Heart right ventricle (tissue), 16 donors: ENCODE data around the gene STAG1. TPM values are rescaled to one million over a fixed set of nuclear protein-coding genes. Genes with fewer than 3 reads are reported as not detected.

Experiments
- ATAC-seq, 8 donors: fragments of 200-7000 bp; cut with Tn5 transposase; one replicate each; pipeline ENCODE4 v1.9.1; 2020; ENCODE audit warnings: mild to moderate bottlenecking in 8 of 8, moderate library complexity in 8 of 8, moderate number of reproducible peaks in 1 of 8
- DNase-seq, 2 donors: peaks; one replicate each; pipeline ENCODE4 v3.0.0-alpha.2; 2020
- H3K27ac ChIP-seq, 10 donors: fragments of 200-600 bp; sonication (generic) in 2 of 10; one replicate each; pipeline versions ENCODE4 v1.5.0 to v1.8.0; 2020 to 2022; ENCODE audit warnings: mild to moderate bottlenecking in 3 of 10
- H3K27me3 ChIP-seq, 7 donors: fragments of 200-600 bp; one replicate each; pipeline ENCODE4 v1.8.0; 2021 to 2022; ENCODE audit warnings: mild to moderate bottlenecking in 2 of 7
- H3K36me3 ChIP-seq, 9 donors: fragments of 200-600 bp; sonication (generic) in 1 of 9; one replicate each; pipeline versions ENCODE4 v1.5.0 to v1.8.0; 2020 to 2022; ENCODE audit warnings: mild to moderate bottlenecking in 2 of 9
- H3K4me1 ChIP-seq, 9 donors: fragments of 200-600 bp; sonication (generic) in 1 of 9; one replicate each; pipeline versions ENCODE4 v1.5.0 to v1.8.0; 2020 to 2022; ENCODE audit warnings: mild to moderate bottlenecking in 4 of 9
- H3K4me3 ChIP-seq, 10 donors: fragments of 200-600 bp; sonication (generic) in 2 of 10; one replicate each; pipeline versions ENCODE4 v1.5.0 to v1.8.0; 2020 to 2022; ENCODE audit warnings: mild to moderate bottlenecking in 7 of 10, moderate library complexity in 2 of 10
- H3K9me3 ChIP-seq, 11 donors: fragments of 200-600 bp in 10 of 11; sonication (generic) in 2 of 11; one replicate each; pipeline versions ENCODE4 v1.5.0 to v1.8.0; 2013 to 2022; ENCODE audit warnings: mild to moderate bottlenecking in 2 of 11, control low read depth in 1 of 11, moderate library complexity in 1 of 11
- CTCF ChIP-seq, 9 donors: fragments of 200-600 bp; sonication (generic) in 2 of 9; IDR thresholded peaks; one replicate each; pipeline versions ENCODE4 v1.5.0 to v1.8.0; 2021 to 2022; ENCODE audit warnings: antibody characterized with exemption in 9 of 9, mild to moderate bottlenecking in 5 of 9, moderate library complexity in 1 of 9
- WGBS, 2 donors: extraction: QIAGEN DNeasy Blood & Tissue Kit; methylation state at CpG; one replicate each; pipeline ENCODE4 v1.1.7; 2013; ENCODE audit warnings: inconsistent platforms in 1 of 2; 5-methylcytosine and 5-hydroxymethylcytosine counted together
- intact Hi-C, 10 donors: fragments of 100-400 bp; cut with DNase I; formaldehyde crosslinking; loops; one replicate each; pipeline versions ENCODE4 v1.11.1 to v1.14.2; 2022
- polyA plus RNA-seq, 2 donors: library from polyadenylated mRNA; stranded (reverse); fragments of 200-250 nt; gene quantifications; one replicate each; pipeline ENCODE4 v1.2.3, GENCODE V29; 2013
- total RNA-seq, 10 donors: library from RNA; stranded (reverse); fragmentation: NEBNext Ultra II Directional in 3 of 10; extraction: Animal tissue kit (Norgen Biotek cat#: 25700) in 3 of 10; gene quantifications; one replicate each; pipeline versions ENCODE4 v1.2.1 to v1.2.4, GENCODE V29; 2021 to 2023
- donor health status: Arrhythmogenic right ventricular cardiomyopathy.
- donor health status: ischemic (EF 13 %, LVEDD 7.1; RV severe dilation, severe dysfunction).
- donor health status: healthy with polysubstance abuse.
- donor health status: DM: no; HTN: yes; CAD: no.
- donor health status: DM: no; HTN: no; CAD: no.
- donor health status: ischemic (EF 25% LVEDD 6.9; RV normal size, moderate dysfunction).
- donor health status: ischemic (EF 25% LVEDD 5.7; RV mildly dilated, moderate dysfunction).
- donor health status: healthy.
- donor health status: DM: yes; HTN: yes; CAD: no.
- donor health status: Ischemic cardiomyopathy.
- donor health status: ischemic (EF 35%, LVEDD 5.7; RV mildly dilated, moderate dysfunction).
- donor health status: nonischemic (EF 11% LVEDD 7.7; RV severe dilation, severe dysfunction).
- donor health status: DM: yes; HTN: yes; CAD: no.
- donor health status: PGD.
- donor health status: ischemic (EF 29% LVEDD 5.4; RV normal size, mild dysfunction).
- donor health status: nonischemic (EF 23%, LVEDD 6.1; RV moderate dilation, normal function).

STAG1 gene
- total and polyA plus RNA-seq, 12 donors, result 8.0 to 27.6 (median 19.6) TPM

GRCh38 chr3:136291302-136291701 is 460.9 kb downstream of the STAG1 start:
- no peak overlapping the region for H3K4me3 ChIP-seq
- DNase-seq, result no peak
- H3K27ac ChIP-seq, result no peak overlapping the region
- H3K27me3 ChIP-seq, result no peaks in the 10 kb centered on the region
- no peaks in the 10 kb centered on the region for H3K4me1 ChIP-seq
- 81 to 86% methylated on average over 5 of the region's 5 CpGs for WGBS, 2 donors
- H3K9me3 ChIP-seq, result no peaks in the 10 kb centered on the region
- no peak for TF ChIP-seq CTCF (IDR thresholded peaks at IDR 0.05)
- ATAC-seq, result no peak
- peaks cover 0 to 88% (median 9%) of the 10 kb centered on the region in 9 donors for H3K36me3 ChIP-seq
- intact Hi-C loops, result no loop called here

Other genes starting within 250 kb of the STAG1 start
- gene SLC35G2, start 66.7 kb upstream of the STAG1 start, total RNA-seq, result 1 to 10 TPM; 1.7 to 5.1 (median 2.4) TPM
- gene SLC35G2, start 66.7 kb upstream of the STAG1 start, polyA plus RNA-seq, result 1 to 10 TPM; 4.3 to 5.6 TPM
- 10 to 100 TPM; 17.0 to 31.8 (median 23.0) TPM for gene NCK1, start 109.8 kb upstream of the STAG1 start, total RNA-seq
- 10 to 100 TPM in 1 of 2 donors, 1 to 10 TPM in 1; 7.6 to 13.6 TPM for gene NCK1, start 109.8 kb upstream of the STAG1 start, polyA plus RNA-seq
- gene IL20RB, start 205.6 kb upstream of the STAG1 start, total RNA-seq, result under 1 TPM in 8 of 10 donors, not detected in 2; 0.12 to 0.64 (median 0.32) TPM
- under 1 TPM; 0.66 to 0.71 TPM for gene IL20RB, start 205.6 kb upstream of the STAG1 start, polyA plus RNA-seq